TTC549 (cell line): ENCODE measurements around the gene BEND6.
"Not testable (repeated sequence)": the region's sequence is repeated elsewhere in the genome, so short reads cannot be mapped to it uniquely, and the experiment has no call there.

Experiments
- FAIRE-seq: peaks from 2 replicates; lab custom pipeline; 2012; peaks lifted over from hg19 to GRCh38; lab: Jason Lieb, UNC

The BEND6 gene

DNA sequence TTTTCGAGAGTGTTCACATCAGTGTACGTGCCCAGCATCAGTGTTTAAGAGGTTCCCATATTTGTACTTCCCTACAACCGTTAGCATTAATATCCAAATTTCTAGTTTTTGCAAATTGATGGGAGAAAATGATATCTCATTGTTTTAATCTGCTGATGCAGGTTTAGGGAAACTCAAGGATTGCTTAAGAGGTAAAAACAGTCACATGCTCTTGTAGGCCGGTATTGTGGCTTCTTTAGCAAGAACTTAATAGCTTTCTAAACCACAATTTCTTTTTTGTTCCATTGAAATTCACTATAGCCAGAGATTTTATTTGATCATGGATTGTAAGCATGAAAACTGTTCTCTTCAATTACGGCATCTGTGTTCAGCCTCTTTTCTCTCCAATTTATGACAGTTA, 29.5 kb downstream of the BEND6 start:
- no peak for FAIRE-seq

DNA sequence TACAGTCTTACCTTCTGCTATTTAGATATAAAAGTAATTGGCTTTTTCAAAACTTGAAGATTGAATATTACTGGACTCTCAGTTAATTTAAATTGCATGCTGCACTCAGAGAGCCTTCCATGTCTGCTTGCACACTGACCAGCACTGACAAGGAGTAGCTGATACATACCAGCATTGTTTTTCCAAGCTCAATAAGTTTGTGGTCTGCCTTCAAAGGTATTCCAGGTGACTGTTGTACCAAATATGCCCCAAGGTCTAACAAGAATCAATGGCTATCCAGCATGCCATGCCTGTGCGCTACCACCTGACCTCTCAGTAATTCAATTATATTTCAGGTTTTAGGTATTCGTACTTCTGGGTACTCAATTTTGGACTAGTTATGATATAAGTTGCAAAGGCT, 30.0 kb downstream of the BEND6 start:
- FAIRE-seq = no peak

- FAIRE-seq = no peak
Measured at GRCh38 chr6:56986611-56987010, 31.7 kb downstream of the BEND6 start.

DNA sequence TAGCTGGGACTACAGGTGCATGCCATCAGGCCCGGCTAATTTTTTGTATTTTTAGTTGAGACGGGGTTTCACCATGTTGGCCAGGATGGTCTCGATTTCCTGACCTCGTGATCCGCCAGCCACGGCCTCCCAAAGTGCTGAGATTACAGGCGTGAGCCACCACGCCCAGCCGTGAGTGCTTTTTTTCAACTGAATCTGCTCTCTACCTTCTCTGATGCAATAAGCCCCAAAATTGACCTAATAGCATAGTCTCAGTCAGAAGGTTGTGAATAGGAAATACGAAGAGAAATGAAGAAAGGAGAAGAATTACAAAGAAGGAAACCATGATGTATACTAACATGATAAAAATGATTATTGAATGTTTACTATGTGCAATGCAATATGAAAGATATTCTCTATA, 33.2 kb downstream of the BEND6 start:
- no peak for FAIRE-seq

- no peak for FAIRE-seq
Measured at GRCh38 chr6:56992036-56992435, 37.1 kb downstream of the BEND6 start.

DNA sequence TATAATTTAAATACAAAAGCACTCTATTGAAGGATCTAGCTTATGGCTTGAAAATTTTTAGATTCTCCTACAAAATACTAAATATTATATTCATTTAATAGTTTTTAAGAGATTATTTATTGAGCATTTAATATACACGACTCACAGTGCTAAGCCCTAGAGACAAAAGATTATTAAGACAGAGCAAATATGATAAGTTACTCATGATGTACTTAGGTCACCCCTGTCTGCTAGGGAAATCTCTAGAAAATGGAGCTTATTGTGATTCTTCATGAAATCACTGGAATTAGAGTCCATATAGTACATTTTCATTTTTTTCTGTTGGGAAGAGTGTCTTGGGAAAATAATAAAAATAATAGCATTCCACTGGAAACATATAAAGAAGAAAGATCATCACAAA, 37.8 kb downstream of the BEND6 start:
- FAIRE-seq = no peak

GRCh38 chr6:56995347-56995902, 40.5 kb downstream of the BEND6 start:
- FAIRE-seq = no peak

DNA sequence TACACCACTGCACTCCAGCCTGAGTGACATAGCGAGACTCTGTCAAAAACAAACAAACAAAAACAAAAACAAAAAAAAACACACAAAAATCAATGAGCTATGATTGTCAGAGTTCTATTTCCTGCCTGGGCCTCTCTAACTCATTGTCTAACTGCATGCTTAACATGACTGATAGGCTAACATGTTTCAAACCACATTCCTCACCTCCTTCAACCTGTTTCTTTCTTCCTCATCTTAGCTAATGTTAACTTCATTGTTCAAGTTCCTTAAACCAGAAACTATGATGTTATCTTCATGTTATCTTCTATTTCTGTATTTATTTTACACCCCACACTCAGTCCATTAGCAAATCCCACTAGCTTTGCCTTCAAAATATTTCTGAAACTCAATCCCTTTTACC, 41.5 kb downstream of the BEND6 start:
- no peak for FAIRE-seq

DNA sequence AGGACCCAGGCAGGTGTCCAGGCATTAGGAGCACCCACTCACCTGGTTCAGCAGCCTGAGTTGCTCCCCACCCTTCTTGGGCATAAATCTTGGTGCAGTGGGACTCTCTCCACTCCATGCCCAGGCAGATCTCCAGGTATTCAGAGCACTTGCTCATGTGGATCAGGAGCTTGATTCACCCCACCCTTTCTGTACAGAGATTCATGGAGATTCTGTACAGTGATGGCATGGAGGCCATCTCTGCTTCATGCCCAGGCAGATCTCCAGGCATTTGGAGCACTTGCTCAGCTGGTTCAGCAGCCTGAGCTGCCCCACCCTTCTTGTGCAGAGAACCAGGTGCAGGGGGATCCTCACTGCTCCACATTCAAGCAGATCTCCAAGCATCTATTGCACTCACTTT, 44.1 kb downstream of the BEND6 start:
- FAIRE-seq = no peak

DNA sequence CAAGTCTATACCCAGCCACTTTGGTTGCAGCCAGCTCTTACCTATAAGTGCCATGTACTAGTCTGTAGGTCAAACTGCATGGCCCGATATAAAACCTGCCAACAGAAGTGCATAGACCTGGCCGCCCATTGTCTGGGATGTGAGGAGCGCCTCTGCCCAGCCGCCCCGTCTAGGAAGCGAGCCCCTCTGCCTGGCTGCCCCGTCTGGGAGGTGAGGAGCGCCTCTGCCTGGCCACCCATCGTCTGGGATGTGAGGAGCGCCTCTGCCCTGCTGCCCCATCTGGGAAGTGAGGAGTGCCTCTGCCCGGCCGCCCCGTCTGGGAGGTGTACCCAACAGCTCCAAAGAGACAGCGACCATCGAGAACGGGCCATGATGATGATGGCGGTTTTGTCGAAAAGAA, 44.8 kb downstream of the BEND6 start:
- not testable (repeated sequence) for FAIRE-seq

DNA sequence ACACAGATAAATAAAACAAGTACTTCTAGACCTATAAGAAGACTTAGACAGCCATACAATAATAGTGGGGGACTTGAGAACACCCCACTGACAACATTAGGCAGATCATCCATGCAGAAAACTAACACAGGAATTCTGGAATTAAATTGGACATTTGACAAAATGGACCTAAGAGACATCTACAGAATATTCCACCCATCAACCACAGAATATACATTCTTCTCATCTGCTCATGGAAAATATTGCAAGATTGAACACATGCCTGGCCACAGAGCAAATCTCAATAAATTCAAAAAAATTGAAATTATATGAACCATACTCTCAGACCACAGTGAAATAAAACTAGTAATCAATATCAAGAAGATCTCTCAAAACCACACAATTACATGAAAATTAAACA, 47.3 kb downstream of the BEND6 start:
- no peak for FAIRE-seq

DNA sequence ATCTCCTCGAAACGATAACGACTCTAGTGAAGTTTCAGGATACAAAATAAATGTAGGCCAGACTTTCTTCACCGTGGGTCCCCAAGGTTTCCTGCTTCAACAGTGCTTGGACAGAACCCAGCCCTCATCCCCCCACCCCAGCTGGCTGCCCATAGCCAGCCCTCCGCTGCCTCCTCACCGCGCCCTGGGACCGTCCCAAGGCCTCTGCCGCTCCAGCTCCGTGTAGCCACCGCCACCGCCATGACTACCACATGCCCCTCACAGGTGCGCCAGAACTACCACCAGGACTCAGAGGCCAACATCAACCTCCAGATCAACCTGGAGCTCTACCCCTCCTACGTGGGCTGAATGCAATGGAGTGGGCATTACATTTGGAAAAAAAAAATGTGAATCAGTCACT, 49.4 kb downstream of the BEND6 start:
- no peak for FAIRE-seq

DNA sequence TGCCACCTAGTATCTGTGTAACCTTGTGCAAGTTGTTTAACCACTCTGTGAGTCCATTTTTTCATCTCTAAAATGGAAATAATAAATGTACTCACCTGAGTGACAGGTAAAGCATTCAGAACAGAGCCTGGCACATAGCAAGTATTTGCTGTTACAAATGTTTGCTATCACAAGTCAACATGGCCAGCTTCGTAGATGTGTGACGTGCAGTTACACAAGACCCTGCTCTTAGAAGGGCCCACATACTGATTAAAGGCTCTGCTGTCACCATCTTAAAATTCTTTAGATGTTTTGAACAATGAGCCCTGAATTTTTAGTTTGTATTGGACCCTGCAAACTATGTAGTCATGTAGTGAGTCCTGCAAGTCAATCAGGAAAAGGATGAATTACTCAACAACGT, 51.2 kb downstream of the BEND6 start:
- no peak for FAIRE-seq

GRCh38 chr6:57008069-57008468, 53.2 kb downstream of the BEND6 start:
- not testable (repeated sequence) for FAIRE-seq

- FAIRE-seq = no peak
Measured at GRCh38 chr6:57013521-57013926, 58.6 kb downstream of the BEND6 start.

DNA sequence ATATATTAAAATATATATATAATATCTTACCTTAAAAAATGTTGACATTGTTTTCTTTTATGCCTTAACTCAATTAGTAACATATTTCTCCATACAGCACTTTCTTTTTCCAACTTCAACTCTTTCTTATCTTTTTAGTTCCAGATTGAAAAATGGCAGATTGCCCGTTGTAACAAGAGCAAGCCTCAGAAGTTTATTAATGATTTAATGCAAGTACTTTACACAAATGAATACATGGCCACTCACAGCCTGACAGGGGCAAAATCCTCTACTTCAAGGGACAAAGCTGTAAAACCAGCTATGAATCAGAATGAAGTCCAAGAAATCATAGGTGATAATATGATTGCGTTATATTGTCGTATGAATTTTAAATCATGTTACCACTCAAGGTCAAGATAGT, 62.2 kb downstream of the BEND6 start:
- no peak for FAIRE-seq

DNA sequence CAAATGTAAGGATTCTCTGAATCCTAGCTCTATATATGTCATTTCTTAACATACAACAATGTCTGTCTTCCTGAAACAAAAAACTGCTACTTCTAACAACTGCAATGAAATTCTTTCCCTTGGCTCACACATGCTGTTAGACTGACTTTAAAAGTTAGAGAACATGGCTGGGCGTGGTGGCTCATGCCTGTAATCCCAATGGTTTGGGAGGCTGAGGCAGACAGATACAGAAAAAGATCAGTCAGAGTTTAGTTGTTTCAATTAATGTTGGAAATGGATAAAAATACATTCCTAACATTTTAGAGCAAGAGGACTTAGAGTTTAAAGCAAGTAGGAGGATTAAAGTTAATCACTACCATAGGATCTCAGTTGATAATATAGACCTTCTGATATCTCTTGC, 62.9 kb downstream of the BEND6 start:
- FAIRE-seq = no peak

DNA sequence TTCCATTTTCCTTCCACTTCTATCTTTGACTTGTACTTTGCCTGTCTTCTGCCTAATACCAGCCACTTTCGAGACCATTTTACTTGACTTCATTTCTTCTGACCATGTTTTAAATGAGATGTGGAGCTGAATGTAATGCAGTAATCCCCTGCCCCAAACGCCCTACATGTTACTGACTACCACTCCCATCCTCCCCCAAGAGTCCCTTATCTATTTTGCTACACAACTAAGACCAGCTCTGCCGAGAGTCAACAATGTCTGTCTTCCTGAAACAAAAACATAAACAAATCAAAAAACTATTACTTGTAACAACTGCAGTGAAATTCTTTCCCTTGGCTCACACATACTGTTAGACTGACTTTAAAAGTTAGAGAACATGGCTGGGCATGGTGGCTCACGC, 64.5 kb downstream of the BEND6 start:
- FAIRE-seq = no peak

GRCh38 chr6:57021086-57021720, 66.3 kb downstream of the BEND6 start:
- peak; percentile 58 for FAIRE-seq

GRCh38 chr6:57024321-57024720, 69.4 kb downstream of the BEND6 start:
- FAIRE-seq = no peak

DNA sequence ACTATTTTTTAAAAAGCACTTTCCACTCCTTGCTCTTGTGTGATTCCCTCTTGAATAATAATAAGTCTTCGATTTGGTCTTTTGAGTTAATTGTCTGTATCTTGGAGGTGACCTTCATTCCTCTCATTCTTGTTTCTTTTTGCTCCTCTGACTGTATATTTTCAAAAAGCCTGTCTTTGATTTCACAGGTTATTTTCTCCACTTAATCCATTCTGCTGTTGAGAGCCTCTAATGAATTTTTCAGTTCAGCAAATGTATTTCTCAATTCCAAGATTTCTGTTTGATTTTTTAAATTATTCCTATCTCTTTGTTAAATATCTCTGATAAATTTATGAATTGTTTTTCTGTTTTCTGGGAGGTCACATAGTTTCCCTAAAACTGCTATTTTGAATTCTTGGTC, 69.9 kb downstream of the BEND6 start:
- FAIRE-seq = no peak

DNA sequence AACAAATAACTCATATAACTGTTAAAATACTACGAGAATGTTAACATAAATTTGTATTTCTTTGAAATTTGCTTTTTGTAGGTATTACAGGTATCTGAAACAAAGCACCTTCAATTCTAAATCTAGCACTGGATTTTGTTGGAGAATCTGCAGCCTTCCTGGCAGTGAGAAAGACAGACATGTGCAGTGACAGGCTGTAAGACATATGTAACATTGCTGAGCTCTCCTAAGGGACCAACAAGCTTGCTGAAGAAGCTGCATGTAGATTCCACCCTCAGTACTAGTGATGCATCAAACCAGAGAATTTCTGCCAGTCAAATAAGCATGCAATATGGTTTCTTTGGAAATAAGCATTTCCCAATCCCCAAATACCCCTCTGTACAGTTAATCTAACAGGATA, 71.1 kb downstream of the BEND6 start:
- no peak for FAIRE-seq

DNA sequence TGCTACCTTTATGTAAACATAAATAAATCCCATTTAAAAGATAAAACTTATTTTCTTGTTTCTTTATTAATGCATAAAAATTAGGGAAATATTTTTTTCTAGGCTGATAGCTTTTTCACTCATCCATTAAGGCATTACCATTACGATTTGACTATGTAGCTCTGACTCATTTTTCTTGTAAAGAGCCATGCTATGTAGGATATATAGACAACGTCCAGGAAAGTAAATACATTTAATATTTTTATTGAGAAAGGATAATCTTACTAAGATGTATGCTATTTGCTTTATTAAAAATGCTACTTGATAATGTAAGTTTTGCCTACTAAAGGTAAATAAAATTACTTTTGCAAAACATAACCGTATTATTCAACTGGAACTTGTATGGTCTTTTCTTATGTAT, 72.4 kb downstream of the BEND6 start:
- peak; percentile 51 for FAIRE-seq

GRCh38 chr6:57029213-57029612, 74.3 kb downstream of the BEND6 start:
- no peak for FAIRE-seq

GRCh38 chr6:57033228-57033627, 78.3 kb downstream of the BEND6 start:
- FAIRE-seq = no peak
